ENCODE results near the gene LPCAT4. TPM values are rescaled to one million over a fixed set of nuclear protein-coding genes. Genes with fewer than 3 reads are reported as not detected.
A peak's percentile ranks its signal among the peaks of the same experiment; 100 is the strongest.

Gene LPCAT4
- total and polyA plus RNA-seq, 9 of the 15 experiments (the other 6 are each of a cell fraction or from before 2014, with no cell fraction given): 7.3 to 34.3 (median 14.4) TPM

DNA sequence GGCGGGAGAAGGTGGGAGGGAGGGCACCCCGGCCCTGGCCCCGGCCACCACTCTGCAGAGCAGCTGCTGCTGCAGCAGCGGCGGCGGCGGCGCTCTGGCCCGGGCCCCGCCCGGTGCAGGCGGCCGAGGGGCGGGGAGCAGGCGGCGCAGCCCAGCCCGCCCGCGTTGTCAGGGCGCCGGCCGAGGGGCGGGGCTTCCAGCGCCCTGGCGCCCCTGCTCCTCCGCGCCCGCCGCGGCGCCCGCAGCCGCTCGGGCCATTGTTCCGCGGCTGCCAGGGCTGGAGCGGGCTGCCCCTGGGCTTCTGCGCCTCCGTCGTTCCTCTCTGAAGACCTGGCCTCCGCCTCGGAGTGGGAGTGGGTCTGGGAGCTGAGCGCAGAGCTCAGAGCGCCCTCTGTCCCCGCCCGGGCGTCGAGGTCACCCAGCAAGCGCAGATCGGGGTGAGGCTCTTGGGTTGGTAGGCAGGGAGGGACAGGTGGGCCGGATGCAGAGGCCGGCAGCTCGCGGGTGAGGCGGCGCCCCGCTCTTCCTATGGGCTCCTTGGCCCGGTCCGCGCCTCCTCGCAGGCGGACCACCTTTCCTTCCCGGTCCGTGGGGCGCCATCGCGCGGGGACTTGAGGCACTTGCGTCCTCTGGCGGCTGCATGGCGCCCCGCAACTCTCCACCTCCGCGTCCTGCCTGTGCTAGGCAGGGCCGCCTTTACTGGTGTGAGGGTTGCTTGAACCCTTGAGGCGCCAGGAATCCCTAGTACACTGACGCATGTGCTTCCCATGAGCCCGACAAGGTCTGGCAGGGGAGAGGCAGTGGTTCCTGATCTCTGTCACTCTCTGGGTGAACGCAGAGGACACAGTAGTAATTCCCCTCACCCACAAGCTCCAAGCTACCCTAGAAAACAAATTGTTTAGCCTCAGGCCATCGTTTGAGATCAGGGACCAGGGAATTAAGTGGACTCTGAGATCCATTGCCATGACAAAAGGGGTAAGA, at the start of gene LPCAT4 (continued):
- TF ChIP-seq ZNF507 (tag; conservative IDR thresholded peaks at IDR 0.05): no peak
- TF ChIP-seq, protein P1, sequence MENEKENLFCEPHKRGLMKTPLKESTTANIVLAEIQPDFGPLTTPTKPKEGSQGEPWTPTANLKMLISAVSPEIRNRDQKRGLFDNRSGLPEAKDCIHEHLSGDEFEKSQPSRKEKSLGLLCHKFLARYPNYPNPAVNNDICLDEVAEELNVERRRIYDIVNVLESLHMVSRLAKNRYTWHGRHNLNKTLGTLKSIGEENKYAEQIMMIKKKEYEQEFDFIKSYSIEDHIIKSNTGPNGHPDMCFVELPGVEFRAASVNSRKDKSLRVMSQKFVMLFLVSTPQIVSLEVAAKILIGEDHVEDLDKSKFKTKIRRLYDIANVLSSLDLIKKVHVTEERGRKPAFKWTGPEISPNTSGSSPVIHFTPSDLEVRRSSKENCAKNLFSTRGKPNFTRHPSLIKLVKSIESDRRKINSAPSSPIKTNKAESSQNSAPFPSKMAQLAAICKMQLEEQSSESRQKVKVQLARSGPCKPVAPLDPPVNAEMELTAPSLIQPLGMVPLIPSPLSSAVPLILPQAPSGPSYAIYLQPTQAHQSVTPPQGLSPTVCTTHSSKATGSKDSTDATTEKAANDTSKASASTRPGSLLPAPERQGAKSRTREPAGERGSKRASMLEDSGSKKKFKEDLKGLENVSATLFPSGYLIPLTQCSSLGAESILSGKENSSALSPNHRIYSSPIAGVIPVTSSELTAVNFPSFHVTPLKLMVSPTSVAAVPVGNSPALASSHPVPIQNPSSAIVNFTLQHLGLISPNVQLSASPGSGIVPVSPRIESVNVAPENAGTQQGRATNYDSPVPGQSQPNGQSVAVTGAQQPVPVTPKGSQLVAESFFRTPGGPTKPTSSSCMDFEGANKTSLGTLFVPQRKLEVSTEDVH (IDR thresholded peaks at IDR 0.05; ENCODE audit: low read depth, partially characterized antibody): peak; percentile 22
- no peak for TF ChIP-seq ZNF12 (CRISPR knock-in tag; IDR thresholded peaks at IDR 0.05)
- peak; percentile 88 for TF ChIP-seq RBFOX2 (IDR thresholded peaks at IDR 0.05; ENCODE audit: low read depth, low read length)
- no peak for TF ChIP-seq HDAC6 (IDR thresholded peaks at IDR 0.05; ENCODE audit: low read depth, low read length)
- TF ChIP-seq, protein P2, sequence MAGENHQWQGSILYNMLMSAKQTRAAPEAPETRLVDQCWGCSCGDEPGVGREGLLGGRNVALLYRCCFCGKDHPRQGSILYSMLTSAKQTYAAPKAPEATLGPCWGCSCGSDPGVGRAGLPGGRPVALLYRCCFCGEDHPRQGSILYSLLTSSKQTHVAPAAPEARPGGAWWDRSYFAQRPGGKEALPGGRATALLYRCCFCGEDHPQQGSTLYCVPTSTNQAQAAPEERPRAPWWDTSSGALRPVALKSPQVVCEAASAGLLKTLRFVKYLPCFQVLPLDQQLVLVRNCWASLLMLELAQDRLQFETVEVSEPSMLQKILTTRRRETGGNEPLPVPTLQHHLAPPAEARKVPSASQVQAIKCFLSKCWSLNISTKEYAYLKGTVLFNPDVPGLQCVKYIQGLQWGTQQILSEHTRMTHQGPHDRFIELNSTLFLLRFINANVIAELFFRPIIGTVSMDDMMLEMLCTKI (IDR thresholded peaks at IDR 0.05; ENCODE audit: partially characterized antibody): no peak
- TF ChIP-seq ZBTB7A (IDR thresholded peaks at IDR 0.05; ENCODE audit: borderline replicate concordance, control insufficient read depth, low read depth, low read length): peak; percentile 37; the same call in 1 of the 2 replicates
- TF ChIP-seq BCOR (IDR thresholded peaks at IDR 0.05): peak; percentile 64
- no peak for TF ChIP-seq ZNF23 (CRISPR knock-in tag; IDR thresholded peaks at IDR 0.05)
- TF ChIP-seq RCOR1 (IDR thresholded peaks at IDR 0.05; ENCODE audit: borderline replicate concordance in 1 of 2, low read depth in 2 of 2, low read length in 2 of 2): peak in 1 of 2 experiments; percentile 55; a peak in 2 of 4 replicates
- TF ChIP-seq ZKSCAN8 (CRISPR knock-in tag; IDR thresholded peaks at IDR 0.05): no peak
- TF ChIP-seq ZBTB1 (CRISPR knock-in tag; IDR thresholded peaks at IDR 0.05; ENCODE audit: borderline replicate concordance, low read depth): peak; percentile 49; the same call in 1 of the 2 replicates
- TF ChIP-seq, protein P3, sequence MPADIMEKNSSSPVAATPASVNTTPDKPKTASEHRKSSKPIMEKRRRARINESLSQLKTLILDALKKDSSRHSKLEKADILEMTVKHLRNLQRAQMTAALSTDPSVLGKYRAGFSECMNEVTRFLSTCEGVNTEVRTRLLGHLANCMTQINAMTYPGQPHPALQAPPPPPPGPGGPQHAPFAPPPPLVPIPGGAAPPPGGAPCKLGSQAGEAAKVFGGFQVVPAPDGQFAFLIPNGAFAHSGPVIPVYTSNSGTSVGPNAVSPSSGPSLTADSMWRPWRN (IDR thresholded peaks at IDR 0.05; ENCODE audit: low read depth): no peak
- no peak for TF ChIP-seq ADNP (tag; IDR thresholded peaks at IDR 0.05)
- TF ChIP-seq GTF2E2 (tag; IDR thresholded peaks at IDR 0.05): no peak
- TF ChIP-seq MAFK (IDR thresholded peaks at IDR 0.05; ENCODE audit: low read length): no peak; the same call in 1 of the 2 replicates
- no peak for TF ChIP-seq MED1 (CRISPR knock-in tag; IDR thresholded peaks at IDR 0.05; ENCODE audit: borderline replicate concordance)
- TF ChIP-seq, protein P4, sequence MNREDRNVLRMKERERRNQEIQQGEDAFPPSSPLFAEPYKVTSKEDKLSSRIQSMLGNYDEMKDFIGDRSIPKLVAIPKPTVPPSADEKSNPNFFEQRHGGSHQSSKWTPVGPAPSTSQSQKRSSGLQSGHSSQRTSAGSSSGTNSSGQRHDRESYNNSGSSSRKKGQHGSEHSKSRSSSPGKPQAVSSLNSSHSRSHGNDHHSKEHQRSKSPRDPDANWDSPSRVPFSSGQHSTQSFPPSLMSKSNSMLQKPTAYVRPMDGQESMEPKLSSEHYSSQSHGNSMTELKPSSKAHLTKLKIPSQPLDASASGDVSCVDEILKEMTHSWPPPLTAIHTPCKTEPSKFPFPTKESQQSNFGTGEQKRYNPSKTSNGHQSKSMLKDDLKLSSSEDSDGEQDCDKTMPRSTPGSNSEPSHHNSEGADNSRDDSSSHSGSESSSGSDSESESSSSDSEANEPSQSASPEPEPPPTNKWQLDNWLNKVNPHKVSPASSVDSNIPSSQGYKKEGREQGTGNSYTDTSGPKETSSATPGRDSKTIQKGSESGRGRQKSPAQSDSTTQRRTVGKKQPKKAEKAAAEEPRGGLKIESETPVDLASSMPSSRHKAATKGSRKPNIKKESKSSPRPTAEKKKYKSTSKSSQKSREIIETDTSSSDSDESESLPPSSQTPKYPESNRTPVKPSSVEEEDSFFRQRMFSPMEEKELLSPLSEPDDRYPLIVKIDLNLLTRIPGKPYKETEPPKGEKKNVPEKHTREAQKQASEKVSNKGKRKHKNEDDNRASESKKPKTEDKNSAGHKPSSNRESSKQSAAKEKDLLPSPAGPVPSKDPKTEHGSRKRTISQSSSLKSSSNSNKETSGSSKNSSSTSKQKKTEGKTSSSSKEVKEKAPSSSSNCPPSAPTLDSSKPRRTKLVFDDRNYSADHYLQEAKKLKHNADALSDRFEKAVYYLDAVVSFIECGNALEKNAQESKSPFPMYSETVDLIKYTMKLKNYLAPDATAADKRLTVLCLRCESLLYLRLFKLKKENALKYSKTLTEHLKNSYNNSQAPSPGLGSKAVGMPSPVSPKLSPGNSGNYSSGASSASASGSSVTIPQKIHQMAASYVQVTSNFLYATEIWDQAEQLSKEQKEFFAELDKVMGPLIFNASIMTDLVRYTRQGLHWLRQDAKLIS (CRISPR knock-in tag; IDR thresholded peaks at IDR 0.05): peak; percentile 84; the same call in 1 of the 2 replicates

Measured in K562 (cell line).